ENCODE measurements around the gene GOLGA8B.

GRCh38 chr15:34582461-34583371 lies 735 bp downstream of the GOLGA8B start:
- TF ChIP-seq CTCF (IDR thresholded peaks at IDR 0.05) (no peak), POLR2A (IDR thresholded peaks at IDR 0.05) (no peak)

All from uterus (tissue), 2 donors.